Erythroblast (primary cell): ENCODE measurements around the gene SUSD3.

Source experiments
- DNase-seq, 2 experiments: peaks; one replicate each; lab custom pipeline; 2025; lab: John Stamatoyannopoulos, UW
- GATA1 ChIP-seq: IDR thresholded peaks from 2 replicates; pipeline ENCODE4 v1.6.1; 2011; ENCODE audit warnings: low read depth, mild to moderate bottlenecking, control low read depth, low read length, moderate library complexity
- POLR2A ChIP-seq: IDR thresholded peaks from 2 replicates; pipeline ENCODE4 v1.6.1; 2011; ENCODE audit warnings: mild to moderate bottlenecking, low read length

The SUSD3 gene

GRCh38 chr9:93064392-93065134 lies 6.1 kb downstream of the SUSD3 start:
- DNase-seq: peak in 1 of 2 experiments; percentile 16
- no peak for TF ChIP-seq POLR2A
- no peak for TF ChIP-seq GATA1

GRCh38 chr9:93065135-93065720 lies 6.7 kb downstream of the SUSD3 start:
- TF ChIP-seq GATA1: no peak
- no peak for DNase-seq

GRCh38 chr9:93066978-93067603 lies 8.6 kb downstream of the SUSD3 start:
- TF ChIP-seq POLR2A: no peak
- TF ChIP-seq GATA1: no peak
- peak in 1 of 2 experiments; percentile 21 for DNase-seq

- DNase-seq: no peak
- TF ChIP-seq GATA1: no peak
These were observed 10.5 kb downstream of the SUSD3 start for GRCh38 chr9:93068956-93069355.

- no peak for TF ChIP-seq POLR2A
- TF ChIP-seq GATA1: no peak
- peak; percentile 85 to 89 for DNase-seq
These were observed 13.0 kb downstream of the SUSD3 start for GRCh38 chr9:93071464-93071863.

- no peak for TF ChIP-seq GATA1
- TF ChIP-seq POLR2A: no peak
- DNase-seq: peak; percentile 20 to 47
These were observed 13.9 kb downstream of the SUSD3 start for GRCh38 chr9:93072383-93072795.

GRCh38 chr9:93076101-93076791 lies 17.7 kb downstream of the SUSD3 start:
- TF ChIP-seq POLR2A (no peak), GATA1 (no peak)
- no peak for DNase-seq

- no peak for DNase-seq
- TF ChIP-seq POLR2A: no peak
- no peak for TF ChIP-seq GATA1
These were observed 18.3 kb downstream of the SUSD3 start for GRCh38 chr9:93076792-93077128.

- TF ChIP-seq GATA1: no peak
- TF ChIP-seq POLR2A: no peak
- DNase-seq: no peak
These were observed 18.9 kb downstream of the SUSD3 start for GRCh38 chr9:93077367-93077766.

- TF ChIP-seq POLR2A (no peak), GATA1 (no peak)
- DNase-seq: no peak
These were observed 19.3 kb downstream of the SUSD3 start for GRCh38 chr9:93077811-93078210.

- DNase-seq: no peak
- TF ChIP-seq POLR2A: no peak
- no peak for TF ChIP-seq GATA1
These were observed 20.9 kb downstream of the SUSD3 start for GRCh38 chr9:93079371-93079770.

GRCh38 chr9:93080406-93080805 lies 21.9 kb downstream of the SUSD3 start:
- DNase-seq: no peak
- no peak for TF ChIP-seq POLR2A
- TF ChIP-seq GATA1: no peak

GRCh38 chr9:93081081-93081529 lies 22.6 kb downstream of the SUSD3 start:
- DNase-seq: no peak
- no peak for TF ChIP-seq POLR2A

GRCh38 chr9:93081931-93082330 lies 23.4 kb downstream of the SUSD3 start:
- TF ChIP-seq GATA1 (no peak), POLR2A (no peak)
- DNase-seq: no peak
